ENCODE data around the gene TMPRSS4. TPM values are rescaled to one million over a fixed set of nuclear protein-coding genes. Genes with fewer than 3 reads are reported as not detected.

The TMPRSS4 gene
- polyA plus RNA-seq, 3 donors, result 20.1 to 46.6 (median 25.6) TPM

- no peak for DNase-seq (ENCODE audit: extremely low read depth in 1 of 11, low read depth in 9 of 11, low spot score in 4 of 11)
Measured at GRCh38 chr11:118157186-118157895, 80.5 kb downstream of the TMPRSS4 start.

- DNase-seq (ENCODE audit: extremely low read depth in 1 of 11, low read depth in 9 of 11, low spot score in 4 of 11), result no peak
Measured at GRCh38 chr11:118161786-118162185, 84.9 kb downstream of the TMPRSS4 start.

GRCh38 chr11:118162846-118163245 lies 86.0 kb downstream of the TMPRSS4 start:
- DNase-seq (ENCODE audit: extremely low read depth in 1 of 11, low read depth in 9 of 11, low spot score in 4 of 11), result no peak

- no peak for DNase-seq (ENCODE audit: extremely low read depth in 1 of 11, low read depth in 9 of 11, low spot score in 4 of 11)
Measured at GRCh38 chr11:118163494-118163893, 86.6 kb downstream of the TMPRSS4 start.

GRCh38 chr11:118164885-118165284 lies 88.0 kb downstream of the TMPRSS4 start:
- no peak for DNase-seq (ENCODE audit: extremely low read depth in 1 of 11, low read depth in 9 of 11, low spot score in 4 of 11)

- DNase-seq (ENCODE audit: extremely low read depth in 1 of 11, low read depth in 9 of 11, low spot score in 4 of 11), result no peak
Measured at GRCh38 chr11:118166641-118167040, 89.8 kb downstream of the TMPRSS4 start.

GRCh38 chr11:118167253-118167652 lies 90.4 kb downstream of the TMPRSS4 start:
- no peak for DNase-seq (ENCODE audit: extremely low read depth in 1 of 11, low read depth in 9 of 11, low spot score in 4 of 11)

GRCh38 chr11:118167906-118168305 lies 91.0 kb downstream of the TMPRSS4 start:
- DNase-seq (ENCODE audit: extremely low read depth in 1 of 11, low read depth in 9 of 11, low spot score in 4 of 11), result no peak

GRCh38 chr11:118168316-118168715 lies 91.4 kb downstream of the TMPRSS4 start:
- DNase-seq (ENCODE audit: extremely low read depth in 1 of 11, low read depth in 9 of 11, low spot score in 4 of 11), result no peak

GRCh38 chr11:118168751-118169150 lies 91.9 kb downstream of the TMPRSS4 start:
- no peak for DNase-seq (ENCODE audit: extremely low read depth in 1 of 11, low read depth in 9 of 11, low spot score in 4 of 11)

- DNase-seq (ENCODE audit: extremely low read depth in 1 of 11, low read depth in 9 of 11, low spot score in 4 of 11), result no peak
Measured at GRCh38 chr11:118169300-118170140, 92.6 kb downstream of the TMPRSS4 start.

- DNase-seq (ENCODE audit: extremely low read depth in 1 of 11, low read depth in 9 of 11, low spot score in 4 of 11), result no peak
Measured at GRCh38 chr11:118170231-118170630, 93.4 kb downstream of the TMPRSS4 start.

GRCh38 chr11:118170882-118171268 lies 94.0 kb downstream of the TMPRSS4 start:
- no peak for DNase-seq (ENCODE audit: extremely low read depth in 1 of 11, low read depth in 9 of 11, low spot score in 4 of 11)

Other genes with a start within 250 kb of the TMPRSS4 start
- 100 to 1,000 TPM; 116 to 131 (median 122) TPM for gene FXYD6, start 200.4 kb upstream of the TMPRSS4 start, polyA plus RNA-seq (ENCODE audit: insufficient read length in 3 of 3)
- 1 to 10 TPM in 1 of 3 donors, under 1 TPM in 2; 0.53 to 1.4 (median 0.57) TPM for gene TMPRSS13, start 147.7 kb upstream of the TMPRSS4 start, polyA plus RNA-seq (ENCODE audit: insufficient read length in 3 of 3)
- gene IL10RA, start 90.7 kb upstream of the TMPRSS4 start, polyA plus RNA-seq (ENCODE audit: insufficient read length in 3 of 3), result 1 to 10 TPM; 2.2 to 4.5 (median 3.1) TPM
- gene SMIM35, start 9.9 kb downstream of the TMPRSS4 start, polyA plus RNA-seq (ENCODE audit: insufficient read length in 3 of 3), result under 1 TPM; 0.09 to 0.21 (median 0.11) TPM
- gene SCN4B, start 75.7 kb downstream of the TMPRSS4 start, polyA plus RNA-seq (ENCODE audit: insufficient read length in 3 of 3), result 1 to 10 TPM; 1.1 to 1.6 (median 1.2) TPM
- gene SCN2B, start 99.6 kb downstream of the TMPRSS4 start, polyA plus RNA-seq (ENCODE audit: insufficient read length in 3 of 3), result 1 to 10 TPM; 3.5 to 5.3 (median 3.9) TPM
- 1 to 10 TPM; 2.9 to 4.1 (median 2.9) TPM for gene JAML, start 147.9 kb downstream of the TMPRSS4 start, polyA plus RNA-seq (ENCODE audit: insufficient read length in 3 of 3)
- gene MPZL3, start 175.3 kb downstream of the TMPRSS4 start, polyA plus RNA-seq (ENCODE audit: insufficient read length in 3 of 3), result 1 to 10 TPM; 5.1 to 8.2 (median 6.8) TPM
- 10 to 100 TPM; 16.4 to 56.1 (median 21.3) TPM for gene MPZL2, start 187.2 kb downstream of the TMPRSS4 start, polyA plus RNA-seq (ENCODE audit: insufficient read length in 3 of 3)
- gene CD3E, start 227.7 kb downstream of the TMPRSS4 start, polyA plus RNA-seq (ENCODE audit: insufficient read length in 3 of 3), result under 1 TPM; 0.36 to 0.48 (median 0.39) TPM

All from renal cortex interstitium (tissue), 11 donors.